HFFc6 (cell line): Measurements from ENCODE around the gene ETNPPL. TPM values are rescaled to one million over a fixed set of nuclear protein-coding genes. Genes with fewer than 3 reads are reported as not detected.

Experiments used
- DNase-seq: peaks from one replicate; pipeline ENCODE4 v3.0.0-alpha.2; 2018
- H3K27ac Mint-ChIP-seq: 2 replicates; pipeline ENCODE4 v1.8.0; 2020; ENCODE audit warnings: mild to moderate bottlenecking, mixed read lengths
- H3K27me3 Mint-ChIP-seq: 2 replicates; pipeline ENCODE4 v1.8.0; 2021; ENCODE audit warnings: mild to moderate bottlenecking, moderate library complexity, mixed read lengths; ENCODE audit not compliant: insufficient read depth
- H3K36me3 Mint-ChIP-seq: 2 replicates; pipeline ENCODE4 v1.8.0; 2021; ENCODE audit warnings: low read depth, mixed read lengths
- H3K4me1 Mint-ChIP-seq: 2 replicates; pipeline ENCODE4 v1.8.0; 2020; ENCODE audit warnings: low read depth, mixed read lengths
- H3K4me3 Mint-ChIP-seq: 2 replicates; pipeline ENCODE4 v1.8.0; 2020; ENCODE audit warnings: mild to moderate bottlenecking, moderate library complexity, mixed read lengths
- H3K9me3 Mint-ChIP-seq: 2 replicates; pipeline ENCODE4 v1.8.0; 2020; ENCODE audit warnings: mild to moderate bottlenecking, mixed read lengths
- CTCF ChIP-seq: fragments of 200-600 bp; sonication (generic); IDR thresholded peaks from 2 replicates; pipeline ENCODE4 v1.5.0; 2021; ENCODE audit warnings: antibody characterized with exemption, mild to moderate bottlenecking
- total RNA-seq, 6 experiments: library from RNA; stranded (reverse); fragmentation: NEBNext Ultra II Directional; extraction: Animal tissue kit (Norgen Biotek cat#: 25700); gene quantifications; 2 replicates in 1 of 6; 3 replicates in 5 of 6; pipeline ENCODE4 v1.2.3, GENCODE V29; 2021

Gene ETNPPL
- total RNA-seq, 6 experiments from 2014 or later = not detected

- H3K4me3 Mint-ChIP-seq = no peak overlapping the region
- no peaks in the 10 kb centered on the region; the same call in 1 of the 2 replicates for H3K4me1 Mint-ChIP-seq
- no peaks in the 10 kb centered on the region for H3K27me3 Mint-ChIP-seq
- no peak for DNase-seq
- no peaks in the 10 kb centered on the region for H3K36me3 Mint-ChIP-seq
- TF ChIP-seq CTCF = no peak
- no peaks in the 10 kb centered on the region for H3K9me3 Mint-ChIP-seq
- no peak overlapping the region for H3K27ac Mint-ChIP-seq
Measured at GRCh38 chr4:108796173-108796572, 33.3 kb upstream of the ETNPPL start.

- no peak overlapping the region for H3K4me3 Mint-ChIP-seq
- no peak for TF ChIP-seq CTCF
- H3K27me3 Mint-ChIP-seq = no peaks in the 10 kb centered on the region
- H3K9me3 Mint-ChIP-seq = no peaks in the 10 kb centered on the region
- H3K36me3 Mint-ChIP-seq = no peaks in the 10 kb centered on the region
- no peaks in the 10 kb centered on the region; the same call in 1 of the 2 replicates for H3K4me1 Mint-ChIP-seq
- DNase-seq = no peak
- H3K27ac Mint-ChIP-seq = no peak overlapping the region
Measured at GRCh38 chr4:108795733-108796132, 32.9 kb upstream of the ETNPPL start.

DNA sequence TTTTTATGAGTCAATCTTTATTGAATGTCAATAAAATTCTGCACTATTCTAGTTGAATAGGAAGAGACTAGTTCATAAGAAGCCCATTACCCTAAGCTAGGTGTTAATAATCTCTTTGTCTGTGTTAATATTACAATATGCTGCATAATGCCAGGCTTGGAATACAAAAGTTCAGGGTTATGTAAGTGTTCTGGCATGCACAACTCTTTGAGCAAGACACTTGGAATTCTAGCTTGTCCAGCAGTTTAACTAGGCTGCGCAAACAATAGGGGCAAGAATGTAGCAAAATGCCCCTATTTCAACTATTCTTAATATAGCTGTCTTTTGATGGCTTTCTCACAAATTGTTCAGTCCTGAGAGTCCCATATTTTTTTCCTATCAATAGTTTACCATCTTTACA is 31.3 kb upstream of the ETNPPL start:
- Mint-ChIP-seq H3K4me1 (no peaks in the 10 kb centered on the region; the same call in 1 of the 2 replicates), H3K27ac (no peak overlapping the region)
- peak; percentile 3 for DNase-seq

DNA sequence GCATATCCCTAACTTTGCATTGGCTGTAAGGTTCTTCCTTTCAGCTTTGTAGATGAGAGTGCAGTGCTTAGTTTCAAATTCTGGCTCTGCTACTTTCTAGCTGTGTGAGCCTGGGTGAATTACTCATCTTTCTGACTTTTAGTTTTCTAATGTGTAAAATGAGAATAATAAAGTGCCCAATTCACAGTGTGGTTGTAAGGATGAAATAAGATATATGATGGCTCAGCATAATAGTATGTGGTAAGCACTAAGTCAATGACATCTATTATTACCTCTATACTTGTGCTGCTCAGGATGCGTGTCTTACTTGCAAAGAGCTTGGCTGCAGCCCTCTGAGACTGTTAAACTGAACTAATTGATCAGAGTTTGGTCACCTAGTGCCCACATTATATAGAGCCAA is 30.6 kb upstream of the ETNPPL start:
- no peaks in the 10 kb centered on the region; the same call in 1 of the 2 replicates for H3K4me1 Mint-ChIP-seq
- H3K4me3 Mint-ChIP-seq = no peak overlapping the region
- no peak overlapping the region for H3K27ac Mint-ChIP-seq
- no peaks in the 10 kb centered on the region for H3K9me3 Mint-ChIP-seq
- TF ChIP-seq CTCF = no peak
- no peaks in the 10 kb centered on the region for H3K36me3 Mint-ChIP-seq
- no peaks in the 10 kb centered on the region for H3K27me3 Mint-ChIP-seq
- DNase-seq = no peak

More for the DNA sequence above, 31.3 kb upstream of the ETNPPL start:
- Mint-ChIP-seq H3K4me3 (no peak overlapping the region), H3K9me3 (no peaks in the 10 kb centered on the region), H3K27me3 (no peaks in the 10 kb centered on the region), H3K36me3 (no peaks in the 10 kb centered on the region)
- no peak for TF ChIP-seq CTCF

GRCh38 chr4:108788731-108789130 is 25.9 kb upstream of the ETNPPL start:
- no peak for DNase-seq
- Mint-ChIP-seq H3K36me3 (no peaks in the 10 kb centered on the region), H3K9me3 (no peaks in the 10 kb centered on the region), H3K4me1 (no peaks in the 10 kb centered on the region), H3K27me3 (no peaks in the 10 kb centered on the region; the same call in 1 of the 2 replicates), H3K27ac (no peak overlapping the region), H3K4me3 (no peak overlapping the region)
- no peak for TF ChIP-seq CTCF

DNA sequence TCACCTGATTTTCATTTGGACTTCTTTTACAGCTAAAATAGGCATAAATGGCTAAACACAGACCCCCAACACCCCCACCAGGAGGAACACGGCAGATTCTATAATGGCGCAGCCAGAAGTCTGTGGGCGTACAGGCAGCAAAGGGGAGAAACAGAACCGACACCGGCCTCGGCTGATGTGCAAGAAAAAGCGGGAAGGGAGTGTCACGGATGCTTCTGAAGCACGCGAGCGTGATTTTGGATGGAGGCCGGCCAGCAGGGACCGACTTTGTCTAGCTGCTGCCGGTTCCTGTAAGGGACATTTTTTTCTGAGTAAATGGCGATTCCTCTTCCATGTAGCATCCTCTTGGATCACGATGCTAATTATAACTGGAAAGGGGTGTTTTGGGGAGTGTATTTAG is 24.9 kb upstream of the ETNPPL start:
- H3K27ac Mint-ChIP-seq = no peak overlapping the region
- DNase-seq = no peak
- H3K4me3 Mint-ChIP-seq = no peak overlapping the region
- no peaks in the 10 kb centered on the region for H3K4me1 Mint-ChIP-seq
- no peaks in the 10 kb centered on the region for H3K9me3 Mint-ChIP-seq
- no peak for TF ChIP-seq CTCF
- H3K36me3 Mint-ChIP-seq = no peaks in the 10 kb centered on the region
- H3K27me3 Mint-ChIP-seq = no peaks in the 10 kb centered on the region; the same call in 1 of the 2 replicates
